ENCODE measurements around the gene ELL2. TPM values are rescaled to one million over a fixed set of nuclear protein-coding genes. Genes with fewer than 3 reads are reported as not detected.

Gene ELL2
- polyA plus RNA-seq, 1 donor: 2.8 TPM

DNA sequence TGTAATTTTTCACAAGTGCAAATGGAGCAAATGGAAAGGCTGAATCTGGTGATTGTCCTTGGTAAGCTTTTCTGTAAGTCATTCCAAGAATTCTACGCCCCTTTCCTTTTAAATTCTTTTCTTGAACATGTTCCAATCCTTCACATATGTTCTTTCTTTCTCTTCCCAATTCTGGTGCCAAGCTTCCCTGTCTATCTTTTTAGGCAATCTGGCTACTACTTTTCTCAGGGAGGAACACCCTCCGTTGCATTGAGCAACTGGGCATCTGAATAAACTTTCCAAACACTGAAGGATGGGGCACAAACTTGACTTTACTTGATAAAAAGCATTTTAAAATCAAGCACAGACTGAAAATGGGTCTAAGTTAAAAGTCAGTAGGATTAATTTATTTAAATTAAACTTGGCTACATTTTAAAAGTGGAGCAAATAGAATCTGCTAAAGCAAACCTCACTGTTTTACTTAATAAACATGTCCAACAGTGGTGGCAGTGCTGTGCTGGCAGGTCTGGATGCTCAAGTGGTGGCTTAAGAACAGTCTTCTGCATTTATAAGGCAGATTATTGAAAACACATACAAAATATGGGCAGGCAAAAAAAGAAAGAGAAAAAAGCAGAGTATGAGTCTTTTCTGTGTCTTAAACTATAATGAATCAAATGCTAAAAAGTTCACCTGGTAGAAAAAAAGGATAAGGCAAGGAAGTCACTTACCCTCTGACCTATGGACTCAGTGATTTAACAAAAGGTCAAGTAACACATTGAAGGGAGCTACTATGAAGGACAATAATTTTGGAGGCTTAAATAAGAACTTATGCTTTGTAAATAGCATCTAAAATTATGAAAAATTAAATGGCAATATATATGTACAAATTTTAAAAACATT lies 5.4 kb downstream of the ELL2 start:
- no peak for DNase-seq (ENCODE audit: low read depth)

GRCh38 chr5:95954716-95955115 lies 6.9 kb downstream of the ELL2 start:
- DNase-seq (ENCODE audit: low read depth): no peak

GRCh38 chr5:95953021-95953702 lies 8.5 kb downstream of the ELL2 start:
- DNase-seq (ENCODE audit: low read depth): no peak

DNA sequence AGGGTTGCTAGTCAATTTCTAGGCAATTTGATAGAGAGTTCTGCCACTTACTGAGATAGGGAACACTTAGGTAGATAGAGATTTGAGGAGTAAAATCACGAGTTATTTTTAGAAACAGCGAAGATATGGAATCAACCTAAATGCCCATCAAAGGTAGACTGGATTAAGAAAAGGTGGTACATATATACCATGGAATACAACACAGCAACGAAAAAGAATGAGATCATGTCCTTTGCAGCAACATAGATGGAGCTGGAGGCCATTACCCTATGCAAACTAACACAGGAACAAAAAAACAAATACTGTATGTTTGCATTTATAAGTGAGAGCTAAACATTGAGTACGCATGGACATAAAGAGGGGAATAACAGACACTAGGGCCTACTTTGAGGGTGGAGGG lies 9.7 kb downstream of the ELL2 start:
- no peak for DNase-seq (ENCODE audit: low read depth)

DNA sequence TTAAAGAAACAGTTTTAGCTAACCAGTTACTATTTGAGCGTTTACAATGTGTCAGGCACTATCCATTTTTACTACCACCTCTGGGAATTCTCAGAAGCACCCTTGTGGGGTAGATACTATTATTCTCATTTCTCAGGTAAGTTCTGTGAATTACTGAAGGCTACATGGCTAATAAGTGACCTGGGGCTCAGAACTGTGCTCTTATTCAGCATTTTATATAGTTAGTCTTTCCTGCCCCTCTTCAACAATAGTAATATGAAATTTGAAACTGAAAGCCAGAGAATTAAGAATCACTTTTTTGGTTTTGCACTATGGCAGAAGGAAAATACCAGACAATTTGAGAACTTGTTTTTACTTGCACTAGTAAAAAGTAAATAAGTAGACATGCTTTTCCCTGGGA lies 11.8 kb downstream of the ELL2 start:
- DNase-seq (ENCODE audit: low read depth): no peak

- no peak for DNase-seq (ENCODE audit: low read depth)
Measured at GRCh38 chr5:95948631-95949030, 13.0 kb downstream of the ELL2 start.

DNA sequence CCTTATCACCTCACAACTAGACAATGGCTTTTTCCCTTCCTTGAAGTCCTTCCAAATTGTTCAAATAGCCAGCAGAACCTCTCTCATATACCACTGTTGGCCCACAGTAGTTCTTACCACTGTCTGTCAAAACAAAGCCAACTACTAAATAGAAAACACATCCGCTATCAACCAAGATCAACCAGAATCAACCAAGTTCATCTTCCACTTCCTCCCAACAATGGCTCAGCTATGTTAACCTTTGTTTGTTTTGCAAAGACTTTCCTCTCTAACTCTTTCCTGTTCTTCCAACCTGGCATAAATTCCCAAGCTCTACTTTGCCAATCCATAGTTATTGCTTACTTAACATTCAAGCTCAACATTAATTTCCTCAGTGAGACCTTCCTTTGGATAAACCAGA lies 15.2 kb downstream of the ELL2 start:
- no peak for DNase-seq (ENCODE audit: low read depth)

DNA sequence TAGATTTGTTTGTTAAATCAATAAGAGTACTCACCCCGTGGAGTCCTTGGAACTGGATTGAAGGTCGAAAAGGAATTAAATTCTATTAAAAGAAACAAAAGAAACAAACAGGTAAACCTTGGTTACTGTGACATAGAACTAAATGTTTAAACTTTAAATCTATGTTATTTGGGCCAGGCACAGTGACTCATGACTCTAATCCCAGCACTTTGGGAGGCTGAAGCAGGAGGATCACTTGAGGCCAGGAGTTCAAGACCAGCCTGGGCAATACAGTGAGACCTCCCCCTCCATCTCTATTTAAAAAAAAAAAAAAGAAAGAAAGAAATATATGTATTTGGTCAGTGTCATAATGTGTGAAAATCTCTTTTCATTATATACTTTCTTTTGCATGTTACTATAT lies 18.7 kb downstream of the ELL2 start:
- DNase-seq (ENCODE audit: low read depth): no peak

DNA sequence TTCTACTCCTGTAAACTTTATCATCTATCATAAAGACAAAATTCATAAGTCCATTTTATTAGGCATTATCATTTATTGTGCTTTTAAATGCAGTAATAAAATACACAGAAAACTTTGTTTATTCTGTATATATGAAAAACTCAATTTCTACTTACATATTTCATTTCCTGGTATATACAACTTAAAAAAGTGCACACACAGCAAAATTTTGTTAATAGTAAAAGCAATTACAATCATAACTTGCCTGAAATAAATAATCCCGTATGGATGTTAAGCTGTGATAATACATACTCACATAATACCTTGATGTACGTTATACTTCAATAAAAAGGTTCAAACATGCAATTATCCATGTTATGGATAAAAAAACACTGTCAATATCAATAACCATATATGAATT lies 19.2 kb downstream of the ELL2 start:
- no peak for DNase-seq (ENCODE audit: low read depth)

GRCh38 chr5:95941756-95942155 lies 19.9 kb downstream of the ELL2 start:
- DNase-seq (ENCODE audit: low read depth): no peak

DNA sequence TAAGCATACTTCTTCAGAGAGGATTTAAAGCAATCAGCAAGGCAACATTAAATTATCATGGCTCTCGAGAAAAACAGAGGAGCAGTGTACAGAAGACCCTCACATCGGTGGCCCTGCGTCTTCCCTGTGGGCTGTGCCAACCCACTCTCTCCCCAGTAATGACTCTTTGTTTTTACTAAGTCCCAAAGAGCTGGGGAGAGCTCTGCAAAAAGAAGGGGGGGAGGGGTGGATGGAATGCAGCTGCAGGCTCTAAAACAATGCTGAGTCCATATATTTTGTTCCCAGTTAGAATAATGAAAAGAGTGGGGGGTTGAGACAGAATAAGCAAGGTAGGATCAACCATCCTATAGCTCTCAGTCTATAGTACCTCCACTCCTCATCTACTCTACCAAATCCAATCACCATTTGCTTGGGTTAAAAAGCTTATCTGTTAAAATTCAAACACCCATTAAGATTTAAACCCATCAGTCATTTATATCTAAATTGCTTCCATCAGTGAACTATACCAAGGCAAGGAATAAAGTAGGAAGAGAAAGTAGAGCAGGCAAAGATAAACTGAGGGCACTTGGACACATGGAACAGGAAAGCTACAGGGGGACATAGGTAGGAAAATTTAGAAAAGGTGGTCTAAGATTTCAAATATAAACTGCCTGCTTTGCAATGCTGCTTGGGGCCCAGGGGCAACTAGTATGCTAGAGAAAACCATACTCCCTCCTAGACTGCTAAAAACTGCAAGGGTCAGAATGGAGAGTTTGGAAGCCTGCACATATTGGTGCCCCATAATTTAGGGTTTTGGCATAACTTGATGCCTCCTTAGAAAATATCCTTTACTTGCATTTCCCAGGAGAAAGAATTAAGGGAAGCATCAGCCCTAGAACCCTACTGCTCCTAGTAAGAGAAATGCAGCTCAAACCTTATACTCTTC lies 20.6 kb downstream of the ELL2 start:
- DNase-seq (ENCODE audit: low read depth): no peak

DNA sequence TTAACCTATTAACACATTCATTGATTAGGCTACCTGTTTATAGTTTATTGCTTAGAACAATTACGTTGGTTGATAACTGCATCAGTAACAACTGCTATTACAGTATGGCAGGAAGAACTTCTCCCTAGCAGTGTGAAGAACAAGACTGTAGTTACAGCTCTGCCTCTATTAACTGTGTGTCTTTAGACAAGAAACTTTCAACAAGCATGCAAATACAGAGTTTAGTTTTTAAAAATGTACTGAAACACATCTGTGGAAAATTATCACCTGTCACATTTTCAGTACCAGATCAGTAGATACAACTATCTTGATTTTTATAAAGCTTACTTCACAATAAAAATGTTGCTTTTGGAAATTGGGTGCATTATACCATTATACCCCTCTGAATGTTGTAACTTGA lies 22.2 kb downstream of the ELL2 start:
- no peak for DNase-seq (ENCODE audit: low read depth)

DNA sequence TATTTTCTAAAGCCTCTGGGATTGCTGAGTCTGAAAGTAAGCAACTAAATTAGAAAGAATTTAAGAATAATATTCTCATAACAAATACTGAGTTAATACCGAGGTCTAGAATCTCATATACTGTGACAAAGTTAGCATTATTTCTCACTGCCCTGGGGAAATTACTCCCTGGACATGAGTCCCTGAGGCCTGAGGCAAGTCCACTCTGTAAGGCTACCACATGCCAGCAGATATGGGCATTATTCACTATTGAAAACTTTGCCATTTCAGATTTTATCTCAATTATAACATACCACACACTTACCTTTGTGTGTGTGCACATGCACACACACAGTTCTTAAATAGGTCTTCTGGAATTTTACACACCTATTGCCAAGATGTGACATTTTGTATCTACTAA lies 22.9 kb downstream of the ELL2 start:
- no peak for DNase-seq (ENCODE audit: low read depth)

DNA sequence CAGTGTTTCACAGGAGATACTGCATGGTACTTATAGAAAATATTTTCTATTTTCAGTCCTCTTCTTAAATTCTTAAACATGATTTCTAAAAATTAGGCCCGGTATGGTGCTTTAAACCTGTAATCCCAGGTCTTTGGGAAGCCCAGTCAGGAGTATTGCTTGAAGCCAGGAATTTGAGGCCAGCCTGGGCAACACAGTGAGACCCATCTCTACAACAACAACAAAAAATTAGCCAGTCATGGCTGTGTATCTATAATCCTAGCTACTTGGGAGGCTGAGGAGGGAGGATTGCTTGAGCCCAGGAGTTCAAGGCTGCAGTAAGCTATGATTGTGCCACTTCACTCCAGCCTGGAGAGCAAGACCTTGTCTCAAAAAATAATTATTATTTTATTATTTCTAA lies 23.3 kb downstream of the ELL2 start:
- DNase-seq (ENCODE audit: low read depth): no peak

GRCh38 chr5:95937607-95938152 lies 24.0 kb downstream of the ELL2 start:
- no peak for DNase-seq (ENCODE audit: low read depth)

- no peak for DNase-seq (ENCODE audit: low read depth)
Measured at GRCh38 chr5:95936812-95937397, 24.7 kb downstream of the ELL2 start.

- DNase-seq (ENCODE audit: low read depth): no peak
Measured at GRCh38 chr5:95935553-95936100, 26.0 kb downstream of the ELL2 start.

DNA sequence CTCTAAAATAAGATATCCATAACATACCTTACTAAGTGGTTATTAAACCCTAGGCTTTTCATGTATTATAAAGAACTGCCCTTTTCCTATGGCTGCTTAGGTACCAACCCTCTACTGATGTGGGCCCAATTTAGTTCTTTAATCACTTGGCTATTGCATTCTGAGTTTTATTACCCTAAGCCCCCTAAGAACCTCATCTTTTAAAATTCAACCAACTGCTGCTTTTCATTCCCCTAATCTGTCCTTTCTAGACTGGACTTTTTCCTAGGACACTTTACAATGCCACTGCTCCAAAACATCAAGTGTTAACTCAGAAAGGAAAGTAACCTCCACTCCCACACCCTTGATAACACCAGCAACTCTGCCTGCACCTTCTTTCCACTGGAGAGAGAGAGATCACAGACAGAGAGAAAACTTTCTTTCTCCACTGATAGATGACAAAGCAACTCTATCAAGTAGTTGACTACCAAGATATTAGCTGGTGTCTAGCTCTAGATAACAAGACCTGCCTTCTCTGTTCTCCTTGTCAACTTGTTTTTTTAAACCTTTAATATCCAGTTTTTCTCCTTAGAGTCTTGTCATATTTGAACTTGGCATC lies 27.3 kb downstream of the ELL2 start:
- DNase-seq (ENCODE audit: low read depth): no peak

- no peak for DNase-seq (ENCODE audit: low read depth)
Measured at GRCh38 chr5:95932941-95933340, 28.7 kb downstream of the ELL2 start.

DNA sequence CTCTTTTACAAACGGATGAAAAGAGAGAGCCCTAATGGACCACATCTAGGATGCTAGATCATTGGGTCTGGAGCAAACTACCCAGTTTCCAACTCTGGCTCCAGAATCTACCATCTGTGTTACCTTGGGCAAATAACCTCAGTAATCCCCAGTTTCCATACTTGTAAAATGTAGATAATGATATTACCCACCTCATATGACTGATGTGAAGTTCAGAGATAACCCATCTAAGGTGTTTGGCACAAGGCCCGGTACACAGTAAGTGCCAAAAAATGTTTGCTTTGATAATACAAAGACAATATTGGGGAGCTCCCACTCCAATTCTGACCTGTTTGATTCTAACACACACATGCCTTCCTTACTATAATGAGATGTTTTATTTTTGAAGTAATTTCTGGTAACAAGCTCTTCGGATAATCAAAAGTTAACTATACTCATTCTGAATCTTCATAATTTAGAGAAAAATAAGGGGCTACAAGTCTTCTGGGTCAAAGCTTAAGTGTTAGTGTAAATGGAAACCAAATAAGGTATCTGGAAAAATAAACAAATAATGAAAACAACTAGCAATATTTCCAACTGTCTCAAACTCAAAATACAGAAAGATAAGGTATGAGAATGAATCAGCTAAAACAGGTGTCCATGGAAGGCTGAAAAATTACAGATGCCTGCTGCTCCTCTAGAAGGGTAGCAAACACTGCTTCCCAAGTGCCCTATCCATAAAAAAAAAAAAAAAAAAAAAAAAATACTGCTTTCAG lies 30.4 kb downstream of the ELL2 start:
- no peak for DNase-seq (ENCODE audit: low read depth)

Measured in forelimb muscle (tissue), 1 donor.